GM21576 (cell line): ENCODE measurements around the gene NAA10.
A peak's percentile ranks its signal among the peaks of the same experiment; 100 is the strongest.

ENCODE experiments used
- ATAC-seq: cut with Tn5 transposase; IDR thresholded peaks from one replicate; pipeline ENCODE4 v1.9.1; 2021; ENCODE audit warnings: mild to moderate bottlenecking, moderate library complexity; ENCODE audit not compliant: unreplicated experiment

The NAA10 gene

GRCh38 chrX:153950127-153950526 is 15.3 kb upstream of the NAA10 start:
- ATAC-seq, result no peak

GRCh38 chrX:153948847-153949805 is 14.3 kb upstream of the NAA10 start:
- ATAC-seq, result no peak

GRCh38 chrX:153948002-153948466 is 13.2 kb upstream of the NAA10 start:
- no peak for ATAC-seq

- peak; percentile 67 for ATAC-seq
Observed at GRCh38 chrX:153947009-153947769, 12.4 kb upstream of the NAA10 start.

GRCh38 chrX:153945956-153946943 is 11.4 kb upstream of the NAA10 start:
- no peak for ATAC-seq

- no peak for ATAC-seq
Observed at GRCh38 chrX:153944800-153945150, 9.9 kb upstream of the NAA10 start.

- no peak for ATAC-seq
Observed at GRCh38 chrX:153944140-153944799, 9.4 kb upstream of the NAA10 start, which contains the start of gene RENBP. RENBP (minus strand) TSS chrX:153944643; CDS start chrX:153944610, 33 bp downstream.

- ATAC-seq, result no peak
Observed at GRCh38 chrX:153941336-153942252, 6.8 kb upstream of the NAA10 start.

- no peak for ATAC-seq
Observed at GRCh38 chrX:153939573-153939972, 4.7 kb upstream of the NAA10 start.

GRCh38 chrX:153938226-153938786 is 3.5 kb upstream of the NAA10 start:
- no peak for ATAC-seq

- no peak for ATAC-seq
Observed at GRCh38 chrX:153937056-153937455, 2.2 kb upstream of the NAA10 start.

GRCh38 chrX:153935326-153935851 is 552 bp upstream of the NAA10 start:
- no peak for ATAC-seq

GRCh38 chrX:153934148-153934761 is 582 bp downstream of the NAA10 start:
- peak; percentile 4 for ATAC-seq

GRCh38 chrX:153933748-153934147 is 1.1 kb downstream of the NAA10 start:
- no peak for ATAC-seq

GRCh38 chrX:153932220-153932915 is 2.5 kb downstream of the NAA10 start:
- no peak for ATAC-seq

- no peak for ATAC-seq
Observed at GRCh38 chrX:153931748-153932147, 3.1 kb downstream of the NAA10 start.

- ATAC-seq, result no peak
Observed at GRCh38 chrX:153931151-153931550, 3.7 kb downstream of the NAA10 start.
